CD4-positive, alpha-beta T cell treated with Interleukin-2 at 100 ng/mL for 4 hours (primary cell): ENCODE data around the gene TMEM45A.
"Not testable (repeated sequence)": the region's sequence is repeated elsewhere in the genome, so short reads cannot be mapped to it uniquely, and the experiment has no call there.

ENCODE experiments used
- DNase-seq: peaks from one replicate; pipeline ENCODE4 v3.0.0-alpha.2; 2020; ENCODE audit warnings: low spot score

Gene TMEM45A

DNA sequence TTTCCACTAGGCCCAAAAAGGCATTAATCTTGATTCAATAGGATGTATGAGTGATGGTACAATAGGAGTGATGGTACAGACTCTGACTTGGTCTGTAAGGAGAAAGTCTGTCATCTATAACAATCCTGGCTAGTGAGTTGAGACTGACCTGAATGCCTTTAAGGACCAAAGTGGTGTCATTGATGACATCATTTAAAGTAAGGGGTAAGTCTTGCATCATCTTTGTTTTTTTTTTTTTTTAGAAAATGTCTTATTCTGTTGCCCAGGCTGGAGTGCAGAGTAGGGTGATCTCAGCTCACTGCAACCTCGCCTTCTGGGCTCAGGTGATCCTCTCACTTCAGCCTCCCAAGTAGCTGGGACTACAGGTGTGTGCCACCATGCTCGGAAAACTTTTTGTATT is 5.6 kb upstream of the TMEM45A start:
- no peak for DNase-seq

DNA sequence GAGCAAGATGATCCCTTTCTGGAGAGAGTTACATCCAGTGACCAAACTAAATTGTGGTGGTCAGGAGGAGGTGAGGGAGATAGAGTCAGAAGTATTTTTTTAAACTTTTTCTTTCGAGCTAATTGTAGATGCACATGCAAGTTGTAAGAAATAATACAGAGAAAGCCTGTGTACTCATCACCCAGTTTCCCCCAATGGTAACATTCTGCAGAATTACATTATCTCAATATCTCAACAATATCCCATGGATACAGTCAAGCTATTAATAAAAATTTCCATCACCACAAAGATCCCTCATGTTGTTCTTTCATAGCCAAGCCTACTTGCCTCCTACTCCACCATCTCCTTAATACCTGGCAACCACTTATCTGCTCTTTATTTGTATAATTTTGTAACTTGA is 3.3 kb upstream of the TMEM45A start:
- no peak for DNase-seq

DNA sequence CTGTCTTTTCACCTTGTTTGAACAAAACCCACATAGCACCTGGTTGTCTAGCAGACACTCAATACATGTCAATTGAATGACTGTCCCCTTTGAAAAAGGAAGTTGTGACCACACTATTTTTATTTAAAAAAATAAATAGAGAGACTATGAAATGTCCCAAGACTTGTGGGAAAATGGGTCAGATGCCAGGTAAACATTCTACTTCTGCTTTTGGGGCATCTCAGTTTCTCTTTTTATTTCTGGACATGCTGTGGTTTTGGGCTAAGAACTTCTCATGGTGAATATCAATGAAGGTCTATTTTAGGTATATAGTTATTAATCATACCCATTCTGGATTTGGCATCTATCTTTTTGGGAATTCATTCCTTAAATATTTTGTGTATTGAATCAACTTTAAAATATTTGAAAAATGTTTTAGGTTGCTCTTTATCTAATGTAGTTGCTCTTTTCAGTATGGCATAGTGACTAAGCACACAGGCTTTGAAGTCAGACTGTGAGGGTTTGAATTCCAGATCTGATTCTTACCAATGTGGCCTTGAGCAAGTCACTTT is 4.4 kb downstream of the TMEM45A start:
- DNase-seq: no peak

DNA sequence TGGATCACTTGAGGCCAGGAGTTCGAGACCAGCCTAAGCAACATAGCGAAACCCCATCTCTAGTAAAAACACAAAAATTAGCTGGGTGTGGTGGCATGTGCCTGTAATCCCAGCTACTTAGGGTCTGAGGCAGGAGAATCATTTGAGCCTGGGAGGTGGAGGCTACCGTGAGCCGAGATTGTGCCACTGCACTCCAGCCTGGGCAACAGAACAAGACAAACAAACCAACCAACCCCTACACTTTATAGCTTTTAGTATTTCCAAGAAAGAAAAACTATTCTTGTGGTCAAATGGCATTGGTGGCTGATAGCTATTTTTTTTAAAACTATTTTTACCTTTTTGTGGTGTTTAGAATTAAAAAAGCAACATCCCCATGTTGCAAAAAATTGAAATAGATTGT is 7.2 kb downstream of the TMEM45A start:
- no peak for DNase-seq

DNA sequence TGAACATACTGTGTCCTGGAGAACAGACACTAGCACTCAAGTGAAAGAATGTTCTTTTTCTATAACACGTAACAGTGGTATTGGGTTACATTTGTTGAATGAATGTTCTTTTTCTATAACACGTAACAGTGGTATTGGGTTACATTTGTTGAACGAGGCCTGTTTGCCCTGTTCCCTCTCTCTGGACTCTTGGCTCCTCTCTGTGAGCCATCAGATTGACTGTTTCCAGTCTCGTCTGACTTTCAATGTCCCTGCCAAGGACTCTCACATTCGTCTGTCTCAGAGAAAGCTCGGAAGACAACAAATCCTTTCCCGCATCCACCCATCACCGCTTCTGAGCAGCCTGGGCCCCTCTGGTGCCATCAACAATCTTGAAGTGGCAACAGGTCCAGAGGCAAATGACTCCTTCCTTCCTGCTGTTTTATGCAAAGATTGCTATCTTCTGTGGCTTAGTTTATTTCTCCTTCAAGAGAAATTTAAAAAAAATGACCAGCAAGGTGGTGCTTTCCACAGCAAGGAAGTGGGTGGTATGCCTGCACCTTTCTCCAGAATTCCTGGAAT is 8.0 kb downstream of the TMEM45A start:
- no peak for DNase-seq

DNA sequence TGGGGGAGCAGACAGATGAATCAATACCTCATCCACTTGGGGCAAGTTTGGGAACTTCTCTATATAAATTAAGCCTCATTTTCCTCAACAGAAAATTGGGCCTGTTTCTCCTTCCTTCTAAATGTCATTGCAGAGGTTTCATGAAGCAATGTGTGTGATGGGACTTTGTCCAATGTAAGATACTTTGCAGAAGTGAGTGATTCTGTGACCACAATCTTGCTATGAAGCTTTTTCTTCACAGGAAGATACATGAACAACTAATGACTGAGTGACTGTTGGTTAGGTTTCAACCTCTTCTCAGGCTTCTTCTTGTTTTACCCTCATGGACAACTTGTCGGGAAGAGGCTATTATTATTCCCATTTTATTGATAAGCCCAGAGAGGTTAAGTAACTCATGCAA is 11.0 kb downstream of the TMEM45A start:
- no peak for DNase-seq

DNA sequence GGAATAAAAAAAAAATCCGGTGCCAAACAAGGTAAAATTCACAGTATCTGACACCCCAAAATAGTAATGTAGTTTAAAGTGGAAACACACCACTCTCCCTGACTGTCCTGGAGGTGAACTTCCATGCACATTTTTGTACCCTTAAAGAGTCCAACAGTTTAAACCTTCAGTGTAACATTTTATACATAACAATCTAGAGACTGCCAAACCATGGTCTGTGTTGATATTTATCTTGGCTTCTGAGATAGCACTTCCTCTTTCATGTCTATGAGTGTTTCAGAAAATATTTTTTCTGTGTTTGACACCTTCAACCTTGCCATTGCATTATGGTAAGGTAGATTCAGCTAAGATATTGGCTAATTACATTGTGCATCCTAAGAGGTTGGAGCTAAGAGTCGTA is 13.9 kb downstream of the TMEM45A start:
- no peak for DNase-seq

DNA sequence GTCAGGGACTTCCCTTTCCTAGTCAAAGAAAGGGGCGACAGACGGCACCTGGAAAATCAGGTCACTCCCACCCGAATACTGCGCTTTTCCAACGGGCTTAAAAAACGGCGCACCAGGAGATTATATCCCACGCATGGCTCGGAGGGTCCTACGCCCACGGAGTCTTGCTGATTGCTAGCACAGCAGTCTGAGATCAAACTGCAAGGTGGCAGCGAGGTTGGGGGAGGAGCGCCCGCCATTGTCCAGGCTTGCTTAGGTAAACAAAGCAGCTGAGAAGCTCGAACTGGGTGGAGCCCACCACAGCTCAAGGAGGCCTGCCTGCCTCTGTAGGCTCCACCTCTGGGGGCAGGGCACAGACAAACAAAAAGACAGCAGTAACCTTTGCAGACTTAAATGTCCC is 17.4 kb downstream of the TMEM45A start:
- not testable (repeated sequence) for DNase-seq

DNA sequence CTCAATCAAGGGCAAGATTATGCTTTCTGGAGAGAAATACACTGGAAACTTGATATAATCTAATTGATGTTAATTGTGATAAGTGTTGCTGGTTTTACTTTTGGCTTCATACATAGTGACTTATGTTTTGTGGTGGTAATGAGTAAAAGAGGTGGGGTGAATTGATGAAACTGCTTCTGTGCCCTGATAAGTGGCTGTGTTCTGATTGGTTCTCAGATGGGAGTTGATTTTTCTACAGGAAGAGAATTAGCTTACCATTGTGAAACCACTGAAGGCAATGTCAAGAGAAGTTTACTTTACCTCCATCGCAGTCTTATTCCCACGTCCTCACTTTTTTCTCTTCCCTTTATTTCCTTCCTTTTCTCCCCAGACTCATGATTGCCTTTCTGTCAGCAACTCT is 23.8 kb downstream of the TMEM45A start:
- no peak for DNase-seq

DNA sequence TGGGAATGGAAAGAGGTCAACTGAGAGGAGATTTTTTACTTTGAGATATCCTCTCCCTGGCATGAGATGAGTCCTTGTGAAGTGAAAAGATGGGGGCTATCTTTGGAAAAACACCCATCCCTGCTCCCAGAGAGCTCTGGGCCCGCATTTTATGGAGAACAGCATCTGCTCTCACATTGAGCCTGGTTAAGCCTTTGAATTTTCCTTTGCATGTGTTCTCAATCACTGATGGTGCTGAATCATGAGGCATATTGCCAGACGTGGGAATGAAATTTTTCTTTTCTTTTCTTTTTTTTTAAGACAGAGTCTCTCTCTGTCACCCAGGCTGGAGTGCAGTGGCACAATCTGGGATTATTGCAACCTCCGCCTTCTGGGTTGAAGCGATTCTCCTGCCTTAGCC is 24.4 kb downstream of the TMEM45A start:
- DNase-seq: no peak

DNA sequence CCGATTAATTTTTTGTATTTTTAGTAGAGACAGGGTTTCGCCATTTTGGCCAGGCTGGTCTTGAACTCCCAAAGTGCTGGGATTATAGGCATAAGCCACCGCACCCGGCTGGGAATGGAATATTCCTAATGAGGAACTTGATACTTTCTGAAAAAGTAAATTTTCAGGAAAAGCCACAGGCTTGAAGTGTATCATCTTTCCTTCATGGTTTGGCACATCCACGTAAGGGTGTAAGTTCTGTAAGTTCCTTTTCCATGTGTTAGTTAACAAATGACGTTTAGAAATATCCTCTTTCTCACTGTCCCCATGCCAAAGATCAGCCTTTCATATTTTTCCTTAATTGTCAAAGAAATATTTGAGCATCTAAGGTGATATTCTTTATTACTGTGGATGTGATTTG is 24.9 kb downstream of the TMEM45A start:
- no peak for DNase-seq

DNA sequence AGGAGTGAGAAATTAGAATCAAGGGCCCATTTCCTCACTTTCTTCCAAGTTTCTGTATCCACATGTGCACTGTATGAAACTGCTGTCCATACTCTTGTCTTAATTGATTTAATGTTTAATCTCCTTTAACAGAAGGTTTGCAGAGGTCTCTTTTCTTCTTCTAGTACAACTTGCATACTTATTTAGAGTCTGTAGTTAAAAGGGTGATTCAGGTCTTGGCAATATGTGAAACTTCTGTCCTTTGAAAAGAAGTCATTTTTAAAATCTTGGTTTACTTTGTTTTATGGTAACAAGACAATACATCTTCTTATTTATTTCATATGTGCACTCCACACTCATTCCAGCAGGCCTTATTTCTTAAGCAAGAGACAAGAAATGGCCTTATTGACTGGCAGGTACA is 25.8 kb downstream of the TMEM45A start:
- DNase-seq: no peak

DNA sequence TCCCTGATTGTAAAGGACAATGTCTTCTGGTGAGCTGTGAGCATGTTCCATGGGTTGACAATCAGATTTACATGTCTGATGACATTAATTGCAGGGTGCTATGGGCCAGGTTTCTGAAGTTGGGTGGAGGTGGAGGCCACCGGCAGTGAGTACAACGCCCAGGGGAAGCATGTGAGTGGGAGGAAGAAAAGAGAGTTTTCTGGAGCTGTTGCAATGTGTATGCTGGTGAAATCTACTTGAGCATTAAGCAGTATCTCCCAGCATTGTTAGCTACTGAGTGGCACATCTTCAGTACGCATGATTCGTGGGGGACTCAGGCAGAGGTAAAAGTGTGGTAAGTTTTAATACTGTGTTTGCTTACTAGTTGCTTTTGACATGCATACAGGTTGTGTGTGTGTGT is 26.6 kb downstream of the TMEM45A start:
- DNase-seq: no peak

DNA sequence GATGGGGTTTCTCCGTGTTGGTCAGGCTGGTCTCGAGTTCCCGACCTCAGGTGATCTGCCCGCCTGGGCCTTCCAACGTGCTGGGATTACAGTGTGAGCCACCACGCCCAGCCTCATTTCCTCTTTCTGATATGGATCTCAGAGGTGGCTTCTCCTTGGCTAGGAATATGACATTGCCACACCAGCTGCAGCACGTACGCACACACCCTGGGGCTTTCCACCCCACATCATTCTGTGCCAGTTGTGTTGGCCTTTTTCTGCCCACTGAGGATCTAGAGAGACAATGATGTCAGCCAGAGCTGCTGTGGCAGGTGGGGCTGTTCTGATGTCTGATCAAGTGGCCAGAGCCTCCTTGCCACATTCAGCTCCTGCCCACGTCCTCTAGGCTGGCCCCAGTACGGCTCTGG is 29.0 kb downstream of the TMEM45A start:
- no peak for DNase-seq

DNA sequence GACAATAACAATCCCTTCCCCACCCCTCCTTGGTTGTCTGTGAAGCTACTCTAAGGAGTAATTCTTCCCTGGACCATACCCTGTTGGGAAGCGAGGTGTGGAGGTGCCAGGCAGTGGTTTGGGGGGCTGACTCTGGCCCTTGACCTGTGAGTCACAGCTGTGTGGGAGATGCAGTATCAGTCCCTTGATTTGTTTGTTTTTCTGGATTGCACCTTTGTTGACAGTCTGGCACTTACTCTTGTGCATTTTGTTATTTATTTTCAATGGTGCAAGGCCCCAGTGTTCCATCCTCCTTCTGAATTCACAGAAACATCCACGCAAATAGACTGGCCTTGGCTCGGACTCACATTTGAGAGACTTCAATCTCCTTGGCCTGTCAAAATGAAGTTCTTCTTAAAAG is 29.7 kb downstream of the TMEM45A start:
- DNase-seq: no peak

DNA sequence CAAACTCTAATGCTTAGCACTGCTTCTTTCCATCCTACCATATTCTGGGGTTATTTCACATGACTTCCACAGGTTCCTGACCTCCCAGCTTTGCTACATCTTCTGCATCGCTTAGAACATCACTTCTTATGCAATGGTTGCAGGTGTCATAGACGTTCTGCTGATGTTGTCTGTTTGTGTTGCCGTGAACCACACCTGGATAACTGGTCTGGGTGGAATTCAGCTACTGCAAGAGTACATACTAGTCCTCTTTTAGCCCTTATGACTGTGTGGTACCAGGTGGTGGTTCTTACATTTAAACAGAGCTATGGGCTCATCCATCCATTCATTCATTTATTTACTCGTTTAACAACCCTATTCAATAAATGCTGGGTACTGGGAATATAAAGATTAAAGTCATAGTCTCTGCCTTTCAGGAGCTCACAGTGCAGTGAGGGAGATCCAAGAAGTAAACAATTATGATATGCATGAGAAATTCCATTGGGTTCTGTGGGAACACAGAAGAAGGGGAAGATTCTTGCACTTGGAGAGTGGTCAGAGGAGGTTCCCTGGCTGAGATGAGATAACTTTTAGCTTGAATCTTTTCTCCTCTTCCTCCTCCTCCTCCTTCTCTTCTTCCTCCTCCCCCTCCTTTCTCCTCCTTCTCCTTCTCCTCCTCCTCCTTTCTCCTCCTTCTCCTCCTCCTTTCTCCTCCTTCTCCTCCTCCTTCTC is 30.8 kb downstream of the TMEM45A start:
- DNase-seq: no peak

DNA sequence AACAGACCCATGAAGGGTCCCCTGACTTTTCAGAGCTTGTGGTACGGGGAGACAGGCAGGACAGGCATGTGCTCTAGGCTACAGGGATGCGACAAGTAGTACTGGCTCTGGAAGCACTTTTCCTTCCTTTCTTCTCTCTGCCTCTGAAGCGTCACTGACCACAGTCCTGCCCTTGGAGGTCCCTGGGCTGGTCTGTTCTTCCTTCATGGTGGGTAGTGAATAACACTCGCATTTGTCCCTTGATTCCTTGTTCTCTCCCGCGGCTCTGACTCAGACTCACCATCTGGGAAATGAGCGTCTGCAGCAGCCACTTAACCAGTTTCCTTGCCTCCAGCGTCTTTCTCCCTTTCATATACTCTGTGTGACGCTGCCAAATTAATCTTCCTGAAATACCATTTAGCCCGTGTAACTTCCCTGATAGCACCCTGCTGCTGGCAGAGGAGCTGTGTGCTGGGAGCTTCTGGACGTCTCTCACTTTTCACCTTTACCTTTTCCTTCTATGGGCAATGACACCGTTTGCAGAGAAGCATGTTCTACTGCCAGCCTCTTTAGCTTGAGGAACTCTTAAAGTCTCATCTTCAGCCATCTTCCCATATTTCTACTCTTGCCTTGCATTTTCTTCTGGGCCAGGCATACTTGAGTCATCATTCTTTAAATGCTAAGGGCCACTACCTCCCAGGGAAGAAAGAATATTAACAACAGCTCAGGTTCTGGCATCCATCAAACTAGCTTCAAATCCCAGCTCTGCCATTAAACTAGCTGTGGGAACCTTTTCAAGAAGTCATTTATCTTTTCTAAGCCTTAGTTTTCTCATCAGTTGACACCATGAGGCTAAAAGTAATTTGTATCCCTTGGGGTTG is 33.6 kb downstream of the TMEM45A start:
- no peak for DNase-seq

DNA sequence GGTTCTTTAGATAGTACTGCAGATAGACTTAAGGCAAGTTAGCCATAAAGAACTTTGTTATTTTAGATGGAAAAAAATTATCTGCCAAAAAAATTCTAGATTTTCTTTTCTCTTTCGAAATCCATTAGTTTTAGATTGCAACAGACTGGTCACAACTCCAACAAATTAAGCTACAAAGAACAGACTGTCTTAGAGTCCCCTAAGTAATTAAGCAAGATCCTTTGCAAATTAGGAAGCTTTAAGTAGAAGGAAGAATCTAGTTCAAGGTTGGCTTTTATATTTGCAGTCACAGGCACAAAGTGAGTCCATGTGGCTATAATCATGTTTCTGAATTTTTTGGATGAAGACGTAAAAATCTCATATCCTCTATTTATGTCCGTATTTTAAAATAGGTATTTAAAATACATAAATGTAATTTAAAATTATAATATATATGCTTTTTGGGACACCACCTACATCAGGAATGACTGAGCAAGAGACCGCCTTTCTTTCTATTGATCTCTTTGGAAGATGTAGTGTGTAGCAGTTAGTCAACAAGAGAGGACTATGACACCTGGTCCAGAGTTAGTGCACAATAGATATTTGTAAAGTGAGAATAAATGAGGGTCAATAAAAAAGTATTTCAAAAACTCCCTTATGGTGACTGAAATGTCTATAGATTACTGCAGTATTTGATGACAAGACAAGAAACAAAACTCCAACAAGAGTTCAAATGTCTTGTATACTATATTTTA is 34.4 kb downstream of the TMEM45A start:
- DNase-seq: no peak

DNA sequence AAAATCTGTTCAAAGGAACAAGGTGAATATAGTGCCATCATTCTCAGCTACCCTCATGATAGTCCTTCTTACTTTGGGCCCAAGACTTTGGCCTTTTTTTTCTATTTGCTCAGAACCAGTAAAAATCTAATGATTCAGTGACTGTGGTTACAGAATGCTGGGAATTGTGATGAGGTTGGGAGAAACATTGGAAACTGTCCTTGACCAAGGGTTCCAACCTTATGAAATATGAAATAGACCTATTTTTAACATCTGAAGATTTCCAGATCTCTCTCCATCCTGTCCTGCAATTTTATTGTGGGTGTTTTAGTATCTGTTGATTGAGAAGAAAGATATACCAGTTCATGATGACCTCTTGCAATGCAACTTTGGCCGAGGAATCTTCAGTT is 34.9 kb downstream of the TMEM45A start:
- no peak for DNase-seq

DNA sequence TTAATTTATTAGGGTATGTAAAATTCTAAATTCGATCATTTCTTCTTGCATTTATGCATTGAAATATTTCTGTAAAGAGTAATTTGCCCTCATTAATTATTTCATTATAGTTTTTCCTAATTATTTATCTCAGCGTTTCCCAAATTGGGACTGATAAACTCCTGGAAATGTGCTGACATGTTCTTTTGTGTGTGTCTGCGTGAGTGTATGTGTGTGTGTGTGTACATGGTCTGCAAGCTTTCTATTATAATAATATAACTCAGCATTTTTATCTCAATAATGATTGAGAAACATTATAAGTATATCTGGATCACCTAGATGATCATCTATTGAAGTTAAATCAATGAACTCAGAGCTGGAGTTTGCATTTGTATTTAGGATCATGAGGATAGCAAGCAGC is 38.7 kb downstream of the TMEM45A start:
- no peak for DNase-seq

DNA sequence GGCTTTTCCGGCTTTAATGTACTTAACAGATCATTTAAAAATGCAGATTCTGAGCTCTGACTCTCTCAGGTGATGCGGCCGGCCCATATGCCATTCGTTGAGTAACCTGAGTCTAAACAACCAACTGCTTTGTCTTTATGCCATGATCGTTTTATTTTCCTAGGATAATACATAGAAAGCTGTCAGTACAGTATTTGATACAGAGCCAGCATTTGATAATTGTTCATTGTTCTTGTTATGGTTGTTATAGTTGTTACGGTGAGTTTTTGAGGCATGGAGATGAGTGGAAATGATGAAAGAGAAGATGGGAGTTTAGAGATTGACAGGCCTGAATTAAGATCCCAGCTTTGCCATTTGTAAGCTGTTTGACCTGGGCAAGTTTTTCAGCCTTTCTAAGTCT is 40.0 kb downstream of the TMEM45A start:
- DNase-seq: no peak

DNA sequence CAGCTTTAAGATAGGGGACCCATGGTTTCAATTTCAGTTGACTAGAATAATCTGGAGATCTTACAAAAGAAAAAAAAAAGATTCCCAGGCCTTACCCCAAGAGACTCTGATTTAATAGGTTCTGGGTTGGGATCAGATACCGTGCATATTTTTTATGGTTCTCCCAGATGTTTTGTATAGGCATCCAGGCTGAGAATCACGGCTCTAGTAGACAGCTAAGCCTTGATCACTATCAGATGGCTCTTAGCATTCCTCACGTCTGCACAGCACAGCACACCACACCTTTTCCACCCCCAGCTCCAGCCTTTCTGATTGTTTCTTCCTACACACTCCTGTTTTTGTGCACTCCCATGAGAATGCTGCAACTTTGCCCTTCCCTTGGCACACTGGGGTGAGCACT is 40.8 kb downstream of the TMEM45A start:
- DNase-seq: no peak

DNA sequence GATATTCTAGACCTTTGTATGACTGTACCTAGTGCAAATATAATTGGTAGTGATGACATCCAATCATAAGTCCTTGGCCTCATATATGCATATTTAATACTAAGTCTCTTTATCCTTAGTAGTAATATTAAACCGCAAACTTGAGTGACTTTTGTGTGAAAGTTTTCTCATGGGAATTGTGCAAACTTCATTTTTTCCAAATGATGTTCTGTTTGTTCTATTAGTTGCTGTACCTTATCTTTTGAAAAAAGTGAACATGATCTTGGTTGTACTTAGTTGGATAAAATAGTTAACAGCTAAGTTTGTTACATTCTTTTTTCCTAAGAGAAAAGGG is 43.2 kb downstream of the TMEM45A start:
- no peak for DNase-seq
